Cerebellar cortex (tissue), 1 donor: ENCODE data around the gene FADS1.

Experiments used
- DNase-seq: peaks from one replicate; pipeline ENCODE4 v3.0.0-alpha.2; 2015; ENCODE audit warnings: low spot score

The FADS1 gene

GRCh38 chr11:61816736-61817455 is at the start of gene FADS1:
Gene FADS1 (minus strand): TSS chr11:61817003. CDS start chr11:61816929, 74 bp downstream.
- DNase-seq: peak; percentile 87

DNA sequence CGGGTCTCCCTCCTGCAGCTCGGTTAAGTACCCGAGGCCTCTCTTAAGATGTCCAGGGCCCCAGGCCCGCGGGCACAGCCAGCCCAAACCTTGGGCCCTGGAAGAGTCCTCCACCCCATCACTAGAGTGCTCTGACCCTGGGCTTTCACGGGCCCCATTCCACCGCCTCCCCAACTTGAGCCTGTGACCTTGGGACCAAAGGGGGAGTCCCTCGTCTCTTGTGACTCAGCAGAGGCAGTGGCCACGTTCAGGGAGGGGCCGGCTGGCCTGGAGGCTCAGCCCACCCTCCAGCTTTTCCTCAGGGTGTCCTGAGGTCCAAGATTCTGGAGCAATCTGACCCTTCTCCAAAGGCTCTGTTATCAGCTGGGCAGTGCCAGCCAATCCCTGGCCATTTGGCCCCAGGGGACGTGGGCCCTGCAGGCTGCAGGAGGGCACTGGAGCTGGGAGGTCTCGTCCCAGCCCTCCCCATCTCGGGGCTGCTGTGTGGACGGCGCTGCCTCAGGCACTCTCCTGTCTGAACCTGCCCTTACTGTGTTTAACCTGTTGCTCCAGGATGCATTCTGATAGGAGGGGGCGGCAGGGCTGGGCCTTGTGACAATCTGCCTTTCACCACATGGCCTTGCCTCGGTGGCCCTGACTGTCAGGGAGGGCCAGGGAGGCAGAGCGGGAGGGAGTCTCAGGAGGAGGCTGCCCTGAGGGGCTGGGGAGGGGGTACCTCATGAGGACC is 49.6 kb upstream of the FADS1 start:
- no peak for DNase-seq

DNA sequence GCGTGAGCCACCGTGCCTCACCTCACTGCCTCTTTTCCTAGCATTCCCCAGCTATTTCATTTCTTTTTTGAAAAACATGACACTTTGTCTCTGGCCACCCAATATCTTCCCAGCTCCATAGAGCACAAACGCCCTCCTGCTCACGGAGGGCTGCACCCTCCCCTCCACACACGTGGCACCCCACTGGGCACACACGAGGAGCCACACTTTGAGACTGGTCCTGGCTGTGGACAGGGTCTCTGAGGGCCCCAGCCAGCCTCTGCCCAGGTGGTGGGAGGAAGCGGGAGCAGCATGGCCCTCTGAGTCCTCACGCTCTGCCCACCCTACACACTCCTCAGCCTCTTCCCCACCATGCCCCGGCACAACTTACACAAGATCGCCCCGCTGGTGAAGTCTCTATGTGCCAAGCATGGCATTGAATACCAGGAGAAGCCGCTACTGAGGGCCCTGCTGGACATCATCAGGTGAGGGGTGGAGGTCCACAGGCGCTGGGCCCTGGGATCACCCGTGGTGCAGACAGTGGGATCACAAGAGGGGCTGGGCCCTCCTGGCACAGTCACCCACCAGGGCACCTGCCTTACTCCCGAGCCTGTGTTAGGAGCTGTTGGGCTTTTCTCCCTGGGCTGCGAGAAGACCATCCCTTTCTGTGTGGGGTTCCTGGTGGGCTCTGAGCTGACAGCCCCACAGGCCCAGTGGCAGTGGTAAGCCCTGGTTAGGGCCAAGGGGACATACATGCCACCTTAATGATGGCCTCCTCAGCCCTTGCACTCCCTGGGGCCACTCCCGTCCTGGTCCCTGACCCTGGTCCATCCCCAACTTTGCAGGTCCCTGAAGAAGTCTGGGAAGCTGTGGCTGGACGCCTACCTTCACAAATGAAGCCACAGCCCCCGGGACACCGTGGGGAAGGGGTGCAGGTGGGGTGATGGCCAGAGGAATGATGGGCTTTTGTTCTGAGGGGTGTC is 48.3 kb upstream of the FADS1 start:
- no peak for DNase-seq

GRCh38 chr11:61863548-61864081 is 46.8 kb upstream of the FADS1 start:
- DNase-seq: no peak

GRCh38 chr11:61862714-61863547 is 46.1 kb upstream of the FADS1 start:
- no peak for DNase-seq

GRCh38 chr11:61861634-61862033 is 44.8 kb upstream of the FADS1 start:
- no peak for DNase-seq

DNA sequence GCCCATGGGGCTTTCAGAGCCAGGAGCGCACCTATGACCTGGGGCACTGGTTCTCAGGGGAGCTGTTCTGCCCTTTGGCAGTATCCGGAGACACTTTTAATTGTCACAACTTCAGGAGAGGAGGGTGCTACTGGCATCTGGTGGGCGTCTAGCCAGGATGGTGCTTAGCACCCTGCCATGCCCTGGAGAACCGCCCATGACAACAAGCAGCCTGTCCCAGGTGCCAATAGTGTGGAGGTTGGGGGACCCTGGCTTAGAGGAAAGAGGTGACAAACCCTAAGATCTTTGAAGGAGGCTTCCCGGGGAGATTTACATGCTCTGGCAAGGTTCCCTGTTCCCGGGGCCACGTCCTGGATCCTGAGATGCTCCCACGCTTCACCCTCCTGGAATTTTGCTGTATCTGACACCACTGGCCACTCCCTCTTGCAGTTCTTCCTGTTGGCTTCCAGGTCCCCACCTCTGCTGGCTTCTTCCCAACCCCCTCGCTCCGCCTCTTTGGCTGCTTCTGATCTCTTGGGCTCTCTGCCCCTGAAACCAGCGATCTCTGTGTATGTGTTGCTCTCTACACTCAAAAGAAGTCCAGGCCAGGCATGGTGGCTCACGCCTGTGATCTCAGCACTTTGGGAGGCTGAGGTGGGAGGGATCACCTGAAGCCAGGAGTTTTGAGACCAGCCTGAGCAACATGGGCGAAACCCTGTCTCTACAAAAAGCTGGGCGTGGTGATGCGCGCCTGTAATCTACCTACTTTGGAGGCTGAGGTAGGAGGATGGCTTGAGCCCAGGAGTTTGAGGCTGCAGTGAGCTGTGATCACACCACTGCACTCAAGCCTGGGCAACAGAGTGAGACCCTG is 43.5 kb upstream of the FADS1 start:
- DNase-seq: no peak

- peak; percentile 27 for DNase-seq
These were observed 39.3 kb upstream of the FADS1 start for GRCh38 chr11:61855939-61856680.

DNA sequence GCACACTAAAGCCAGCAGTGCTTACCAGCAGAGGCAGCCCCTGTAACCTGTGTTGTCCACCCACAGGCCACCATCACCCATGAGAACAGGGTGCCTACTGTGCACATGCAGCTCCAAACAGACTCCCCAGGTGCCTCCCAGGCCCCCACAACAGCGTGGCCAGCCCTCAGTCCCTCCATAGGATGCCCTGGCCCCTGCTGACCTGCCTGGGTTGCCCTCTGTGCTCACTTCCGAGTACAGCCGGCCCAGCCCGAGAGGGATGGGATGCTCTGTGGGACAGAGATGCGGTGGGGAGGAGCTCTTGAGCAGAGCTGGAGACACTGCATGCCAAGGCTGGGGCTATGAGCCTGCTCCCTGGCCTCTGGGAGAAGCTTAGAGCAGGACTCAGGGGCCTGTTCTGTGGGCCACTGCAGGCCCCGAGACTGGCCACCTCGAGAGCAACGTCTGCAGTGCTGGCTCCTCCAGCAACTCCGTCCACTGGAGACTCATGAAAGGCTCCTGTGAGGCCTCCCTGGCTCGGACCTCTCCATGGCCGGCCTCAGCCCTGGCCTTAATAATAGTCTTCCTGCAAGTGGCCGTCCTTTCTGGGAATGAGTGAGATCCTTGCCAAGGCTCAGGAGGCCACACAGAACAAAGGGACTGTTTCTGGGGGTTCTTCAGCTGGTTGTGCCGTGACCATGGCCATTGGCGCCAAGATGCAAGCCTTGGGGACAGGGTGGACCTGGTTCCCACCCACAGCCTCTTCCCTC is 38.3 kb upstream of the FADS1 start:
- DNase-seq: no peak

- DNase-seq: no peak
These were observed 37.5 kb upstream of the FADS1 start for GRCh38 chr11:61854206-61854895.

GRCh38 chr11:61853698-61854169 is 36.9 kb upstream of the FADS1 start:
- no peak for DNase-seq

- no peak for DNase-seq
These were observed 35.1 kb upstream of the FADS1 start for GRCh38 chr11:61851900-61852295.

DNA sequence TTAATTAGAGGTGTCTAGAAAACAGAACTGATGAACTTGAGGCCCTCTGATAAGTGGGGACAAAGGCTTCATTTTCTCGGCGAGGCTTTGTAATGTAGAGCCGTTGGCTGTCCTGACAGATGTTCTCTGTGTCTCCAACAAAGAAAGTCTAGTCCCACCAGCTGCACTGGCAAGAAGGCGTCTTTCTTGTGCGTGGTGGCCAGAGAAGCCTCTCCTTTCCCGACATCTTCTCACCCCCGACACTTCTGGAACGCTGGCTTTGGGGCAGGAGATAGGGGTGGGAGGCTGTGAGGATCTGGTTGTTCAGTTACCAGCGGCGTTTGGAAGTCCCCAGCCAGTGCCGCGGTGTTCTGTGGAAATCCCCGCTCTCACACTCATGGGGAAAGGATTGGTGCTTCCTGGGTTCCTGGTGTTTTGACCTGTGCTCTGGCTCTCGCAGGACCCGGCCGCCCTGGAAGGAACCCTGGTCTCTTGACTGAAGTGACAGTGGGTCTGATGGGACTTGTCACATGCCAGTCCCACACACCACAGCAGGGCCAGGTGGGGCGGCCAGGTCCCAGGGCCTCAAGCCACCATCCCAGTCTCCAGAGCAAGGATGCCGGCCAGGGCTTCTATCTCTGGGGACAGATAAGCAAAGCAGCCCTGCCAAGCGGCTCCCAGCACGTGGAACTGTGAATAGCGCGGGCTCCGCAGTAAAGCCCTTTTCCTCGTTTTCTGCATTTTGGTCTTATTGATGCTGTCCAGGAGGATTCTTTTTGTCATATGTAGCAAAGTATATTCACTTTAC is 34.5 kb upstream of the FADS1 start:
- DNase-seq: no peak

- DNase-seq: no peak
These were observed 33.9 kb upstream of the FADS1 start for GRCh38 chr11:61850687-61851086.

GRCh38 chr11:61848631-61849030 is 31.8 kb upstream of the FADS1 start:
- no peak for DNase-seq

GRCh38 chr11:61847914-61848581 is 31.2 kb upstream of the FADS1 start:
- no peak for DNase-seq
